ENCODE measurements around the gene SPATA46.

DNA sequence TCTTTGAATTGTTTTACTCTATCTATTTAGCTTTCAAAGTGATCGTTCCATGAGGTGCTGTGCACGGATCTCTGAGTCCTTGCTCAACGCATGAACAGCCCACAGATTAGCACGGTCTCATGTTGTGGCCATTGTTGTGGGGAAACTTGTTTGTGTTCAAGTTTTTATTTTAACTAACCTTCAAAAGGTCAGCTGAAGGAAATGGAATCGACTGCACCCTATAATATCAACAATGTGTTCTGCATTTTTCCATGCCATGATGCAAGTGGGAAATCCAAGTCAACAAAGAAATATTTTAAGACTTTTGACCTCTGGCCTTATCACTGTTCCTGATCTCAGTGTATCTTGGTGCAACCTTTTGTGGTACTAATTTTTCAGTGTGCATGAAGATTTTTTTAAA is 29.1 kb upstream of the SPATA46 start:
- TF ChIP-seq, protein P1, sequence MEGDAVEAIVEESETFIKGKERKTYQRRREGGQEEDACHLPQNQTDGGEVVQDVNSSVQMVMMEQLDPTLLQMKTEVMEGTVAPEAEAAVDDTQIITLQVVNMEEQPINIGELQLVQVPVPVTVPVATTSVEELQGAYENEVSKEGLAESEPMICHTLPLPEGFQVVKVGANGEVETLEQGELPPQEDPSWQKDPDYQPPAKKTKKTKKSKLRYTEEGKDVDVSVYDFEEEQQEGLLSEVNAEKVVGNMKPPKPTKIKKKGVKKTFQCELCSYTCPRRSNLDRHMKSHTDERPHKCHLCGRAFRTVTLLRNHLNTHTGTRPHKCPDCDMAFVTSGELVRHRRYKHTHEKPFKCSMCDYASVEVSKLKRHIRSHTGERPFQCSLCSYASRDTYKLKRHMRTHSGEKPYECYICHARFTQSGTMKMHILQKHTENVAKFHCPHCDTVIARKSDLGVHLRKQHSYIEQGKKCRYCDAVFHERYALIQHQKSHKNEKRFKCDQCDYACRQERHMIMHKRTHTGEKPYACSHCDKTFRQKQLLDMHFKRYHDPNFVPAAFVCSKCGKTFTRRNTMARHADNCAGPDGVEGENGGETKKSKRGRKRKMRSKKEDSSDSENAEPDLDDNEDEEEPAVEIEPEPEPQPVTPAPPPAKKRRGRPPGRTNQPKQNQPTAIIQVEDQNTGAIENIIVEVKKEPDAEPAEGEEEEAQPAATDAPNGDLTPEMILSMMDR (IDR thresholded peaks at IDR 0.05), result no peak
- no peak for TF ChIP-seq POLR2A (IDR thresholded peaks at IDR 0.05)
